K562 (cell line): ENCODE measurements around the gene SLC16A13. TPM values are rescaled to one million over a fixed set of nuclear protein-coding genes. Genes with fewer than 3 reads are reported as not detected.

Experiments used
- ATAC-seq: fragments of 200-7000 bp; cut with Tn5 transposase; 3 replicates; pipeline ENCODE4 v1.9.1; 2020; ENCODE audit warnings: moderate library complexity
- BruUV-seq: library from RNA; stranded (reverse); fragments of 400-500 nt; replicated peaks from 2 replicates; lab custom pipeline; 2021; lab: Mats Ljungman, UMichigan
- CTCF ChIA-PET: fragments of 300-600 bp; formaldehyde crosslinking; extraction: SDS; loops from one replicate; lab custom pipeline; 2021; ENCODE audit warnings: low intra/inter-chr PET ratio; lab: Yijun Ruan, JAX
- POLR2A ChIA-PET: fragments of 300-600, 350-650 bp; sonication (Branson Sonifier 250); formaldehyde crosslinking; extraction: SDS; loops from one replicate; lab custom pipeline; 2021; ENCODE audit warnings: antibody characterized with exemption, inconsistent platforms; lab: Yijun Ruan, JAX
- DNase-seq, 4 experiments: peaks; one replicate each; pipeline versions ENCODE4 v3.0.0 to v3.0.0-alpha.2; 2011 to 2018; ENCODE audit warnings: low spot score in 3 of 4, mixed read lengths in 3 of 4; ENCODE audit errors: extremely low read depth in 1 of 4
- FAIRE-seq: peaks from 2 replicates; lab custom pipeline; 2011; peaks lifted over from hg19 to GRCh38; lab: Jason Lieb, UNC
- H2AFZ ChIP-seq: 2 replicates; pipeline ENCODE4 v1.6.0; 2011; ENCODE audit warnings: low read depth, low read length, control low read depth, inconsistent platforms
- H3K27ac ChIP-seq: fragments of 200-600 bp; 3 replicates; pipeline ENCODE4 v1.8.0; 2011; ENCODE audit warnings: low read depth, mild to moderate bottlenecking, control low read depth, inconsistent platforms, low read length, moderate library complexity, mixed read lengths; ENCODE audit errors: extremely low read depth
- H3K27me3 ChIP-seq, 2 experiments: fragments of 300-600 bp in 1 of 2; 2 replicates in 1 of 2; 3 replicates in 1 of 2; pipeline versions ENCODE4 v1.6.0 to v1.8.0; 2011; ENCODE audit warnings: inconsistent platforms in 2 of 2, low read length in 2 of 2, mild to moderate bottlenecking in 1 of 2, mixed read lengths in 1 of 2, moderate library complexity in 1 of 2; ENCODE audit not compliant: control insufficient read depth in 2 of 2, insufficient read depth in 2 of 2
- H3K36me3 ChIP-seq: fragments of 300-600 bp; 3 replicates; pipeline ENCODE4 v1.8.0; 2011; ENCODE audit warnings: mild to moderate bottlenecking, low read length, inconsistent platforms; ENCODE audit not compliant: control insufficient read depth, insufficient read depth
- H3K4me1 ChIP-seq, 2 experiments: fragments of 200-600 bp in 1 of 2; replicated peaks in 1 of 2; 2 replicates in 1 of 2; 3 replicates in 1 of 2; pipeline versions ENCODE4 v1.5.1 to v1.8.0; 2011; ENCODE audit warnings: inconsistent platforms in 2 of 2, low read length in 2 of 2, mild to moderate bottlenecking in 1 of 2, mixed read lengths in 1 of 2, moderate library complexity in 1 of 2; ENCODE audit not compliant: control insufficient read depth in 2 of 2, insufficient read depth in 2 of 2
- H3K4me2 ChIP-seq: 2 replicates; pipeline ENCODE4 v1.6.1; 2011; ENCODE audit warnings: low read length, control low read depth, inconsistent platforms, mixed read lengths; ENCODE audit not compliant: insufficient read depth
- H3K4me3 ChIP-seq: fragments of 200-600 bp; sonication (generic), shearing (Covaris generic); 2 replicates; pipeline ENCODE4 v1.5.1; 2016; ENCODE audit warnings: control low read depth, inconsistent platforms
- H3K79me2 ChIP-seq: fragments of 200-600 bp; 3 replicates; pipeline ENCODE4 v1.8.0; 2011; ENCODE audit warnings: low read length, inconsistent platforms; ENCODE audit not compliant: control insufficient read depth, insufficient read depth
- H3K9ac ChIP-seq, 2 experiments: 2 replicates each; pipeline versions ENCODE4 v1.6.0 to v1.6.1; 2011; ENCODE audit warnings: low read depth in 2 of 2, low read length in 2 of 2, control low read depth in 1 of 2, inconsistent platforms in 1 of 2, mild to moderate bottlenecking in 1 of 2, mixed read lengths in 1 of 2; ENCODE audit not compliant: insufficient read depth in 1 of 2
- H3K9me1 ChIP-seq: one replicate; pipeline ENCODE4 v1.6.0; 2011; ENCODE audit warnings: inconsistent platforms, mild to moderate bottlenecking, low read length, moderate library complexity; ENCODE audit not compliant: control insufficient read depth, insufficient read depth
- H3K9me3 ChIP-seq: replicated peaks from 2 replicates; pipeline ENCODE4 v1.5.1; 2011; ENCODE audit warnings: low read depth, low read length, inconsistent platforms; ENCODE audit not compliant: control insufficient read depth, insufficient read depth
- H4K20me1 ChIP-seq: replicated peaks from 2 replicates; pipeline ENCODE4 v1.6.1; 2011; ENCODE audit warnings: low read length, inconsistent platforms, mixed read lengths; ENCODE audit not compliant: control insufficient read depth, insufficient read depth
- HDAC3 ChIP-seq: fragments of 450-650 bp; IDR thresholded peaks from 2 replicates; pipeline ENCODE4 v1.6.1; 2018; ENCODE audit warnings: borderline replicate concordance, mild to moderate bottlenecking, moderate library complexity; ENCODE audit not compliant: partially characterized antibody
- L3MBTL2 ChIP-seq: fragments of 450-650 bp; IDR thresholded peaks from 2 replicates; pipeline ENCODE4 v1.6.1; 2016; ENCODE audit warnings: mild to moderate bottlenecking, moderate library complexity
- NEUROD1 ChIP-seq: fragments of 150-350 bp; IDR thresholded peaks from 2 replicates; pipeline ENCODE4 v1.6.1; 2014; ENCODE audit warnings: borderline replicate concordance, low read length, low read depth; ENCODE audit not compliant: partially characterized antibody
- RB1 ChIP-seq: fragments of 450-650 bp; IDR thresholded peaks from 2 replicates; pipeline ENCODE4 v1.6.1; 2017; ENCODE audit warnings: low read depth, mild to moderate bottlenecking
- STAG1 ChIP-seq: sonication (generic); formaldehyde crosslinking; IDR thresholded peaks from 2 replicates; pipeline ENCODE4 v1.5.0; 2020; ENCODE audit warnings: missing genetic modification reagents, borderline replicate concordance
- TAF7 ChIP-seq: fragments of 450-650 bp; IDR thresholded peaks from 2 replicates; pipeline ENCODE4 v1.6.1; 2016; ENCODE audit warnings: missing genetic modification characterization, missing compliant biosample characterization
- XRCC3 ChIP-seq: fragments of 450-650 bp; IDR thresholded peaks from 2 replicates; pipeline ENCODE4 v1.6.1; 2017; ENCODE audit warnings: mild to moderate bottlenecking, moderate library complexity
- ZNF212 ChIP-seq: fragments of 450-650 bp; formaldehyde crosslinking; IDR thresholded peaks from 2 replicates; pipeline ENCODE4 v1.4.0; 2020; ENCODE audit warnings: mild to moderate bottlenecking
- ZNF583 ChIP-seq: fragments of 250-450 bp; sonication (Bioruptor Pico); IDR thresholded peaks from 2 replicates; pipeline ENCODE4 v1.4.0; 2020
- WGBS: fragments of 100-300 bp; shearing (Covaris generic); methylation state at CpG from one replicate; pipeline ENCODE4 v1.1.6; 2016; ENCODE audit warnings: low coverage, mixed read lengths; ENCODE audit not compliant: insufficient coverage; ENCODE audit errors: missing lambda C conversion rate; 5-methylcytosine and 5-hydroxymethylcytosine counted together
- in situ Hi-C: fragments of 300-500 bp; cut with MboI; formaldehyde crosslinking; loops from 4 replicates; pipeline ENCODE4 v1.15.0; 2018; ENCODE audit warnings: inconsistent platforms, mixed read lengths
- intact Hi-C: fragments of 100-400 bp; cut with micrococcal nuclease; formaldehyde crosslinking; loops from 2 replicates; pipeline ENCODE4 v1.14.2; 2022
- polyA plus RNA-seq, 8 experiments: library from polyadenylated mRNA; depleted of rRNA in 4 of 8; stranded (reverse) in 5 of 8; unstranded in 3 of 8; fragments of >200 nt; fragmentation: Nextera tagmentation in 2 of 8; fragmentation: Illumina TruSeq in 1 of 8; extraction: Ambion mirVana in 2 of 8; extraction: Trizol in 1 of 8; gene quantifications; 2 replicates each; pipeline versions ENCODE4 v1.2.1 to v1.2.3, GENCODE V29; 2011 to 2014; ENCODE audit warnings: inconsistent platforms in 1 of 8, missing spikeins in 1 of 8
- total RNA-seq, 7 experiments: library from RNA; depleted of rRNA in 6 of 7; stranded (reverse); fragments of >200 nt in 6 of 7; fragmentation: Illumina TruSeq in 2 of 7; extraction: Trizol in 2 of 7; gene quantifications; 2 replicates each; pipeline versions ENCODE4 v1.2.1 to v1.2.3, GENCODE V29; 2011 to 2021; ENCODE audit warnings: low replicate concordance in 1 of 7
- TF ChIP-seq, protein P1 (sequence below): sonication (generic); IDR thresholded peaks from 2 replicates; pipeline ENCODE4 v1.6.1; 2016
- TF ChIP-seq, protein P2 (sequence below): fragments of 150-350 bp; conservative IDR thresholded peaks from 2 replicates; pipeline ENCODE4 v1.6.1; 2014; ENCODE audit warnings: low read length
- TF ChIP-seq, protein P3 (sequence below): fragments of 450-650 bp; formaldehyde crosslinking; conservative IDR thresholded peaks from 2 replicates; pipeline ENCODE4 v1.4.0; 2022; ENCODE audit warnings: mild to moderate bottlenecking, missing genetic modification characterization
- TF ChIP-seq, protein P4 (sequence below): IDR thresholded peaks from 2 replicates; pipeline ENCODE4 v1.6.1; 2011; ENCODE audit warnings: borderline replicate concordance, low read depth, mild to moderate bottlenecking, moderate library complexity, low read length; ENCODE audit not compliant: insufficient read depth, poor library complexity, severe bottlenecking

The SLC16A13 gene
- total and polyA plus RNA-seq, 9 of the 15 experiments (the other 6 are each of a cell fraction or from before 2014, with no cell fraction given): 0.04 to 5.6 (median 0.87) TPM

DNA sequence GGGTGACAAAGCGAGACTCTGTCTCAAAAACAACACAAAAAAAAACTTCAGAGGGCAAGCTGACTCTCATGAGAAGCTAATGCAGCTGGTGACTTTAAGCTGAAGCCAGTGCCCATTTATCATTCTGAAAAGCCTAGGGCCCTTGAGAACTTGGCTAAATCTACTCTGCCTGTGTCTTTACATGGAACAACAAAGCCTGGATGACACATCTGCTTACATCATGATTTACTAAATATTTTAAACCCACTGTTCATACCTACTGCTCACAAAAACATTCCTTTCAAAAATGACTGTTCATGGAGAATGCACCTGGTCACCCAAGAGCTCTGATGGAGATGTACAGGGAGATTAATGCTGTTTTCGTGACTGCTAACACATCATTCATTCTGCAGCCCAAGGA, 46.0 kb upstream of the SLC16A13 start:
- Histone ChIP-seq H3K79me2 (no peaks in the 10 kb centered on the region), H3K4me1 (peaks cover 12 to 15% of the 10 kb centered on the region in 2 experiments; a peak in 4 of 5 replicates), H3K4me2 (no peak overlapping the region), H3K4me3 (no peak overlapping the region), H3K27ac (no peak overlapping the region), H3K36me3 (peaks cover under 1% of the 10 kb centered on the region; the same call in 2 of the 3 replicates), H2AFZ (no peak overlapping the region), H3K9me3 (no peaks in the 10 kb centered on the region), H3K9me1 (no peaks in the 10 kb centered on the region), H3K27me3 (no peaks in the 10 kb centered on the region), H3K9ac (no peak overlapping the region), H4K20me1 (no peaks in the 10 kb centered on the region)
- CTCF ChIA-PET: no interaction called here
- POLR2A ChIA-PET: no interaction called here
- intact Hi-C loops: no loop called here
- 88% methylated on average over 1 of the region's 2 CpGs for WGBS
- FAIRE-seq (no peak), DNase-seq (no peak), ATAC-seq (no peak)
- in situ Hi-C loops: no loop called here
- no TSS peak for BruUV-seq
- TF ChIP-seq, protein P1, sequence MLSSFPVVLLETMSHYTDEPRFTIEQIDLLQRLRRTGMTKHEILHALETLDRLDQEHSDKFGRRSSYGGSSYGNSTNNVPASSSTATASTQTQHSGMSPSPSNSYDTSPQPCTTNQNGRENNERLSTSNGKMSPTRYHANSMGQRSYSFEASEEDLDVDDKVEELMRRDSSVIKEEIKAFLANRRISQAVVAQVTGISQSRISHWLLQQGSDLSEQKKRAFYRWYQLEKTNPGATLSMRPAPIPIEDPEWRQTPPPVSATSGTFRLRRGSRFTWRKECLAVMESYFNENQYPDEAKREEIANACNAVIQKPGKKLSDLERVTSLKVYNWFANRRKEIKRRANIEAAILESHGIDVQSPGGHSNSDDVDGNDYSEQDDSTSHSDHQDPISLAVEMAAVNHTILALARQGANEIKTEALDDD: no peak
- TF ChIP-seq ZNF583 (CRISPR knock-in tag): no peak
- no peak for TF ChIP-seq HDAC3
- no peak for TF ChIP-seq L3MBTL2
- TF ChIP-seq XRCC3: no peak
- no peak for TF ChIP-seq ZNF212 (CRISPR knock-in tag)
- no peak for TF ChIP-seq NEUROD1
- TF ChIP-seq, protein P2, sequence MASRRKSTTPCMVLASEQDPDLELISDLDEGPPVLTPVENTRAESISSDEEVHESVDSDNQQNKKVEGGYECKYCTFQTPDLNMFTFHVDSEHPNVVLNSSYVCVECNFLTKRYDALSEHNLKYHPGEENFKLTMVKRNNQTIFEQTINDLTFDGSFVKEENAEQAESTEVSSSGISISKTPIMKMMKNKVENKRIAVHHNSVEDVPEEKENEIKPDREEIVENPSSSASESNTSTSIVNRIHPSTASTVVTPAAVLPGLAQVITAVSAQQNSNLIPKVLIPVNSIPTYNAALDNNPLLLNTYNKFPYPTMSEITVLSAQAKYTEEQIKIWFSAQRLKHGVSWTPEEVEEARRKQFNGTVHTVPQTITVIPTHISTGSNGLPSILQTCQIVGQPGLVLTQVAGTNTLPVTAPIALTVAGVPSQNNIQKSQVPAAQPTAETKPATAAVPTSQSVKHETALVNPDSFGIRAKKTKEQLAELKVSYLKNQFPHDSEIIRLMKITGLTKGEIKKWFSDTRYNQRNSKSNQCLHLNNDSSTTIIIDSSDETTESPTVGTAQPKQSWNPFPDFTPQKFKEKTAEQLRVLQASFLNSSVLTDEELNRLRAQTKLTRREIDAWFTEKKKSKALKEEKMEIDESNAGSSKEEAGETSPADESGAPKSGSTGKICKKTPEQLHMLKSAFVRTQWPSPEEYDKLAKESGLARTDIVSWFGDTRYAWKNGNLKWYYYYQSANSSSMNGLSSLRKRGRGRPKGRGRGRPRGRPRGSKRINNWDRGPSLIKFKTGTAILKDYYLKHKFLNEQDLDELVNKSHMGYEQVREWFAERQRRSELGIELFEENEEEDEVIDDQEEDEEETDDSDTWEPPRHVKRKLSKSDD: no peak
- TF ChIP-seq TAF7 (tag): no peak
- TF ChIP-seq, protein P3, sequence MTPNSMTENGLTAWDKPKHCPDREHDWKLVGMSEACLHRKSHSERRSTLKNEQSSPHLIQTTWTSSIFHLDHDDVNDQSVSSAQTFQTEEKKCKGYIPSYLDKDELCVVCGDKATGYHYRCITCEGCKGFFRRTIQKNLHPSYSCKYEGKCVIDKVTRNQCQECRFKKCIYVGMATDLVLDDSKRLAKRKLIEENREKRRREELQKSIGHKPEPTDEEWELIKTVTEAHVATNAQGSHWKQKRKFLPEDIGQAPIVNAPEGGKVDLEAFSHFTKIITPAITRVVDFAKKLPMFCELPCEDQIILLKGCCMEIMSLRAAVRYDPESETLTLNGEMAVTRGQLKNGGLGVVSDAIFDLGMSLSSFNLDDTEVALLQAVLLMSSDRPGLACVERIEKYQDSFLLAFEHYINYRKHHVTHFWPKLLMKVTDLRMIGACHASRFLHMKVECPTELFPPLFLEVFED (CRISPR knock-in tag): no peak
- TF ChIP-seq RB1: no peak
- no peak for TF ChIP-seq STAG1 (CRISPR knock-in tag)
- TF ChIP-seq, protein P4, sequence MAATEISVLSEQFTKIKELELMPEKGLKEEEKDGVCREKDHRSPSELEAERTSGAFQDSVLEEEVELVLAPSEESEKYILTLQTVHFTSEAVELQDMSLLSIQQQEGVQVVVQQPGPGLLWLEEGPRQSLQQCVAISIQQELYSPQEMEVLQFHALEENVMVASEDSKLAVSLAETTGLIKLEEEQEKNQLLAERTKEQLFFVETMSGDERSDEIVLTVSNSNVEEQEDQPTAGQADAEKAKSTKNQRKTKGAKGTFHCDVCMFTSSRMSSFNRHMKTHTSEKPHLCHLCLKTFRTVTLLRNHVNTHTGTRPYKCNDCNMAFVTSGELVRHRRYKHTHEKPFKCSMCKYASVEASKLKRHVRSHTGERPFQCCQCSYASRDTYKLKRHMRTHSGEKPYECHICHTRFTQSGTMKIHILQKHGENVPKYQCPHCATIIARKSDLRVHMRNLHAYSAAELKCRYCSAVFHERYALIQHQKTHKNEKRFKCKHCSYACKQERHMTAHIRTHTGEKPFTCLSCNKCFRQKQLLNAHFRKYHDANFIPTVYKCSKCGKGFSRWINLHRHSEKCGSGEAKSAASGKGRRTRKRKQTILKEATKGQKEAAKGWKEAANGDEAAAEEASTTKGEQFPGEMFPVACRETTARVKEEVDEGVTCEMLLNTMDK: no peak
